HG03565 (cell line): ENCODE results near the gene ZNF534.
"Not testable (repeated sequence)": the region's sequence is repeated elsewhere in the genome, so short reads cannot be mapped to it uniquely, and the experiment has no call there.

ENCODE experiments used
- ATAC-seq: cut with Tn5 transposase; IDR thresholded peaks from one replicate; pipeline ENCODE4 v1.9.1; 2021; ENCODE audit warnings: mild to moderate bottlenecking, moderate library complexity; ENCODE audit not compliant: unreplicated experiment

ZNF534 gene

DNA sequence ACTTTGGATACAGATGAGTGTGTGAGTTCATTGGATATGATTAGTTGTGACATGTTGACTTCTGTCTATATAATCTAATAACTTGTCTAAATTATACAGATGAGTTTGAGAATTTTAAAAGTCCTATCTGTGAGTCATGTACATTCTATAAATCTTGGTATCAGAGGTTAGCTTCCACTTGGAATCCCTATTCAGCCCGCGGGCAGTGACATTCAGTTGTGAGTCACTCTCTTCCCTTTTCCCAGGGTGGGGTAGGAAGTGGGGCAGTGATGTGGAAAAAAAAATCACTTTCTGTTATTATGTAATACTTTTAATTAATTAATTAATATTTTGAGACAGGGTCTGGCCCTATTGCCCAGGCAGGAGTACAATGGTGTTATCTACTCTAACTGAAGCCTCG, 65.6 kb downstream of the ZNF534 start:
- no peak for ATAC-seq

DNA sequence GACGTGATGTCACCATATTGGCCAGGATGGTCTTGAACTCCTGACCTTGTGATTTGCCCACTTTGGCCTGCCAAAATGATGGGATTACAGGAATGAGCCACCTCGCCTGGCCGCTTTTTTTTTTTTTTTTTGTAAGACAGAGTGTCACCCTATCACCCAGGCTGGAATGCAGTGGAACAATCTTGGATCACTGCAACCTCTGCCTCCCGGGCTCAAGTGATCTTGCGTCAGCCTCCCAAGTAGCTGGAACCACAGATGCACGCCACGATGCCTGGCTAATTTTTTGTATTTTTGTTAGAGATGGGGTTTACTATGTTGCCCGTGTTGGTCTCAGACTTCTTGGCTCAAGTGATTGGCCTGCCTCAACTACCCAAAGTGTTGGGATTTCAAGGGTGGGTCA, 69.6 kb downstream of the ZNF534 start:
- ATAC-seq = no peak

DNA sequence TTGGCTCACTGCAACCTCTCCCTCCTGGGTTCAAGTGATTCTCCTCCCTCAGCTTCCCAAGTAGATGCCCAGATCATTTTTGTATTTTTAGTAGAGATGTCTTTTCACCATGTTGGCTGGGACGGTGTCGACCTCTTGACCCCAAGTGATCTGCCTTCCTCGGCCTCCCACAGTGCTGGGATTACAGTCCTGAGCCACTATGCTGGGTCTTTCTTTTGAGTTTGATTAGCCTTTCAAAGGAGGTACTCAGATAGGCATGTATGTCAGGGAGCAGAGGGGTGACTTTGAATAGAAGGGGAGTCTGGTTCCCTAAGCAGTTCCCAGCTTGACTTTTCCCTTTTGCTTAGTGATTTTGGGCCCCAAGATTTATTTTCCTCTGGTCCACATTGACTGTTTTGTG, 71.5 kb downstream of the ZNF534 start:
- not testable (repeated sequence) for ATAC-seq

DNA sequence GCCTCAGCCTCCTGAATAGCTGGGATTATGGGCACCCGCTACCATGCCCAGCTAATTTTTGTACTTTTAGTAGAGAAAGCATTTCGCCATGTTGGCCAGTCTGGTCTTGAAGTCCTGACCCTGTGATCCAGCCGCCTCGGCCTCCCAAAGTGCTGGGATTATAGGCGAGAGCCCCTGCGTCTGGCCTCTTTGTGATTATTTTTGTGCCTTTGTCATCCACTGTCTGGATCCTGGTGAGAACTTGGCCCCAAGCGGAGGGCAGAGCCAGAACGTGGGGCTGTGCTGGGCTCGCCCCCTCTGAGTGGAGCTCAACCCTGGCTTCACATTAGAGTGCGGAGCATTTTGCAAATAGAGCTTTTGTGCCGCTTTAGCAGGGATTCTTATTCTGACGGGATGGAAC, 72.0 kb downstream of the ZNF534 start:
- not testable (repeated sequence) for ATAC-seq
